Head of caudate nucleus (tissue), 42 donors: ENCODE data around the gene HNRNPD.
"Not testable (repeated sequence)": the region's sequence is repeated elsewhere in the genome, so short reads cannot be mapped to it uniquely, and the experiment has no call there.

Experiments
- DNase-seq, 42 donors: peaks; one replicate each; pipeline versions ENCODE4 v3.0.0 to v3.0.0-alpha.2; 2020 to 2021; ENCODE audit warnings: mixed read lengths in 7 of 42
- intact Hi-C: fragments of 100-400 bp; cut with DNase I; formaldehyde crosslinking; loops from one replicate; pipeline ENCODE4 v1.15.0; 2022

HNRNPD gene

DNA sequence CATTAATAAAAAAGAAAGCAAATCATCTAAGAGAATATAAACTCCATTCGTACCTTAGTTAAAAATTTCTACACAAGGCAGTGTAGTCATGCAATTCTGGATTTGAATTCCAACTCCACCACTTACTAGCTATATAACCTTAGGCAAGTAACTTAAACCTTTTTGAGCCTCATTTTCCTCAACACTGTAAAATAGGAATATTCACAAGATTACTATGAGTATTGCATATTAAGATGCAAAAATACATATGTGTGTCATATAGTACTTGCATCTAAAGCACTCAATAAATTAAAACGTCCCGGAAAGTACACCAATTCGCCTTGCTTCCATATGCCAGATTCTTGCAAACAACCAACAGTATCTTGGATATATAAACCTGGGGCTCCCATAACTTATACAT lies 42.0 kb downstream of the HNRNPD start:
- intact Hi-C loops = no loop called here
- DNase-seq = no peak

DNA sequence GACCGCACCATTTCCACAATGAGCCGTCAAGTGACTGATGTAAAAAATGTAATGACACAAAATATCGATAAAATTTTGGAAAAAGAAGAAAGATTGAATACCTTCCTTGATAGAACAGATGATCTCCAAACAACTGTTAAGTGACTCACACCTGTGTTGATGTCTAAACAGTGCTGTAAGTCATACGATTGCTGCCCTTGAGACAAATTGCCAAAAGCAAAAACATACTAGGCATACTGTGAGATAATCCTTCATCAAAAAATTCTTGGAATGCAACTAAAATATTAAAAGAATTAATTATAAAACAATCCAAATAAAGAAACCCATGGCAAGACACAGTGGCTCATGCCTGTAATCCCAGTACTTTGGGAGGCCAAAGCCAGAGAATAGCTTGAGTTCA lies 53.4 kb downstream of the HNRNPD start:
- DNase-seq = no peak
- intact Hi-C loops = no loop called here

DNA sequence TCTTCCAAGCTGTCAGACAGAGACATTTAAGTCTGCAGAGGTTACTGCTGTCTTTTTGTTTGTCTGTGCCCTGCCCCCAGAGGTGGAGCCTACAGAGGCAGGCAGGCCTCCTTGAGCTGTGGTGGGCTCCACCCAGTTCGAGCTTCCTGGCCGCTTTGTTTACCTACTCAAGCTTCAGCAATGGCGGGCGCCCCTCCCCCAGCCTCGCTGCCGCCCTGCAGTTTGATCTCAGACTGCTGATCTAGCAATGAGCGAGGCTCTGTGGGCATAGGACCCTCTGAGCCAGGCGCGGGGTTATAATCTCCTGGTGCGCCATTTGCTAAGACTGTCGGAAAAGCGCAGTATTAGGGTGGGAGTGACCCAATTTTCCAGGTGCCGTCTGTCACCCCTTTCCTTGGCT lies 70.7 kb downstream of the HNRNPD start:
- intact Hi-C loops = not testable (repeated sequence)

More for the DNA sequence above, 70.7 kb downstream of the HNRNPD start:
- DNase-seq = not testable (repeated sequence)
